Measurements from ENCODE around the gene JCHAIN.
"Not testable (repeated sequence)": the region's sequence is repeated elsewhere in the genome, so short reads cannot be mapped to it uniquely, and the experiment has no call there.

Gene JCHAIN

GRCh38 chr4:70687821-70688794 is 21.8 kb upstream of the JCHAIN start, which contains the start of gene UTP3:
Gene UTP3 (plus strand): TSS chr4:70688532. CDS start chr4:70688678, 146 bp downstream.
- DNase-seq: peak; percentile 98

GRCh38 chr4:70687392-70687791 is 21.1 kb upstream of the JCHAIN start:
- DNase-seq: no peak

- not testable (repeated sequence) for DNase-seq
Measured at GRCh38 chr4:70682142-70682541, 15.8 kb upstream of the JCHAIN start.

- DNase-seq: no peak
Measured at GRCh38 chr4:70681704-70682103, 15.4 kb upstream of the JCHAIN start.

- no peak for DNase-seq
Measured at GRCh38 chr4:70680934-70681333, 14.6 kb upstream of the JCHAIN start.

- DNase-seq: no peak
Measured at GRCh38 chr4:70678383-70678999, 12.2 kb upstream of the JCHAIN start.

- no peak for DNase-seq
Measured at GRCh38 chr4:70676554-70677090, 10.3 kb upstream of the JCHAIN start.

GRCh38 chr4:70674731-70675130 is 8.4 kb upstream of the JCHAIN start:
- DNase-seq: no peak

GRCh38 chr4:70674191-70674590 is 7.9 kb upstream of the JCHAIN start:
- no peak for DNase-seq

- DNase-seq: no peak
Measured at GRCh38 chr4:70671091-70671490, 4.8 kb upstream of the JCHAIN start.

GRCh38 chr4:70670332-70671014 is 4.2 kb upstream of the JCHAIN start:
- DNase-seq: no peak

GRCh38 chr4:70667740-70668535 is 1.6 kb upstream of the JCHAIN start:
- DNase-seq: no peak

- DNase-seq: not testable (repeated sequence)
Measured at GRCh38 chr4:70661309-70661922, 4.9 kb downstream of the JCHAIN start.

- DNase-seq: no peak
Measured at GRCh38 chr4:70660106-70660505, 6.2 kb downstream of the JCHAIN start.

GRCh38 chr4:70658418-70658817 is 7.9 kb downstream of the JCHAIN start:
- DNase-seq: no peak

GRCh38 chr4:70657326-70657725 is 9.0 kb downstream of the JCHAIN start:
- DNase-seq: no peak

GRCh38 chr4:70654605-70655011 is 11.7 kb downstream of the JCHAIN start:
- DNase-seq: no peak

GRCh38 chr4:70651864-70652506 is 14.3 kb downstream of the JCHAIN start:
- peak; percentile 66 for DNase-seq

- not testable (repeated sequence) for DNase-seq
Measured at GRCh38 chr4:70650741-70651140, 15.6 kb downstream of the JCHAIN start.

- DNase-seq: no peak
Measured at GRCh38 chr4:70640192-70640591, 26.1 kb downstream of the JCHAIN start.

- peak; percentile 80 for DNase-seq
Measured at GRCh38 chr4:70637239-70637913, 28.9 kb downstream of the JCHAIN start.
